NCI-H128 (cell line): ENCODE measurements around the gene ZFP92.

Experiments used
- DNase-seq: peaks from one replicate; lab custom pipeline; 2025; ENCODE audit not compliant: unreplicated experiment; lab: John Stamatoyannopoulos, UW

Gene ZFP92, protein sequence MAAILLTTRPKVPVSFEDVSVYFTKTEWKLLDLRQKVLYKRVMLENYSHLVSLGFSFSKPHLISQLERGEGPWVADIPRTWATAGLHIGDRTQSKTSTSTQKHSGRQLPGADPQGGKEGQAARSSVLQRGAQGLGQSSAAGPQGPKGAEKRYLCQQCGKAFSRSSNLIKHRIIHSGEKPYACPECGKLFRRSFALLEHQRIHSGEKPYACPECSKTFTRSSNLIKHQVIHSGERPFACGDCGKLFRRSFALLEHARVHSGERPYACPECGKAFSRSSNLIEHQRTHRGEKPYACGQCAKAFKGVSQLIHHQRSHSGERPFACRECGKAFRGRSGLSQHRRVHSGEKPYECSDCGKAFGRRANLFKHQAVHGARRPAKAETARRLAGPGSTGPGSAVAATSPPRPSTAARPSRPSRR

DNA sequence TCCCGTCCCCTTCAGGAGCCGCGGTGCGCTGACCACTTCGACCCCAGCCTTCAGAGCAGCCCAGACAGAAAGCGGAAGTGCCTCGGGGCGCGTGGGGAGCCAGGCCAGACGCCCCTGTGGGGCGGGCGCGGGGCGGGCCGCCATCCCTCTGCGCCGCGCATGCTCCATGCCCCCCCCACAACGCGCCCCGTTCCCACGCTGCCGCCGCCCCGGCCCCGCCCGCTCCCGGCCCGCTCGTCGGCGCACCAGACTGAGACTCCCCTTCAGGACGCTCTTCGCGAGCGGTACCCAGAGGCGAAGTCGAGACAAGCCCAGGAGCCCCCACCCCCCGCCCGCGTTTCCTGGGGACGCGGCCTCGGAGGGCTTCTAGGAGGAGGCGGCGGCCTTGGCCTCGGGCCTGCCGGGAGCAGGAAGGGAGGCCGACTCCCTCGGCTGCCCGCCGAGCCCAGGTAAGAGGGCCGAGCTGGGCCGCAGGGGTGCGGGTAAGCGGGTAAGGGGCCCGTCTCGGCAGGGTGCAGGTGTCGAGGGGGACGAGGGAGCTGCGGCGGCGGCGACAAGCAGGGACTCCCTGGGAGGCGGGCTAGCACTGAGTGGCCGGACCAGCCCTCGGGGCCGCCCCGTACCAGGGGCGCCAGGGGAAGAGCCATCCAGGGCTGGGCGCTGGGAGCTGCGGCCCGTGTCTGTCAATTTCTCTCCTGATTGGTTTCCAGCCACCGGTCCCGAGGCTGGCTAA, at the start of gene ZFP92:
ZFP92 (plus strand) TSS at position 218 of the 733 bp plus-strand sequence. CDS start 6,851 bp downstream, outside the sequence.
- DNase-seq, result no peak

DNA sequence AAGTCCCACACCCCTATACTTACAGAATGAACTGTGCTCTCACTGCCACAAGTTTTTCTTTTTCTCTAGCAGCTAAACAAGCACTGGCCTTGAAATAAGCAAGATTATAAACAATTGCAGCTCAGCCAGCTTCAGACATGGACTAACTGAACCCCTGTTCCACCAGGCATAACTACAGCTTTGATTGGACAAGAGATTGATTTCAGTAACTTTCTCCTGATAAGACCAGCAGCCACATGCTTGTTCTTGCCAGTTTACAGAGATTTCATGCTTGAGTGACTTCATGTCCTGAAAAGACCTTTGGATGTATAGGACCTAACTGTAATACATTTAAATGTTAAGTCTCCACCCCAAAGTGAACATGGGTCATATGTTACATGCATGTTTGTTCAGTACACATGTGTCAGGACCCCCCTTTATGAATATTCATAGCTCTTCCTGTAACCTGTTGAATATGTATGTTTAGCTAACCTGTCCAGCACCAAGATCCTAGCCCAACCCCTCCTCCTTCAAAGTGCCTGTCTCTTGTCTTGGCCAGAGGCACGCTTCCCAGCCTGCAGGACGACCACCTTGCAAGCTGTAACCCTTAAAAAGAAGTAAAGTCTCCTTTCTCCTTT, 49.4 kb upstream of the ZFP92 start:
- no peak for DNase-seq

GRCh38 chrX:153365670-153366069, 45.6 kb upstream of the ZFP92 start:
- DNase-seq, result no peak

DNA sequence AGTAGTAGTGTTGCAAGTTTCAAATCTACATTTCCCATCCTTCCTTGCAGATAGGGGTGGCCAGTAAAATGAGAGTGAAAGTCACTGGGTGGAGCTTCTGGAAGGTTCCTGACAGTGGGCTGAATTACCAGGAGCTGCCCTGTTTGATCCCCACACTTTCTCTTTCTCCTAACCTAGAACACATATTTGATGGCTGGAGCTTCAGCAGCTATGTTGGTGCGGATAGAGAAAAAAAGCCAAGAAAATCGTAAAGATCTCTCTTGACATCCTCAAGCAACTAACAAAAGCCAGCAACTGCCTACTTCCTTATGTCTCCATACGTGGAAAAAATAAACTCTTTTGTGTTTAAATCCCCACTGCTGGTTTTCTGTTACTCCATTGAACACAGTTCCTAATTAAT, 45.2 kb upstream of the ZFP92 start:
- no peak for DNase-seq

- no peak for DNase-seq
Measured at GRCh38 chrX:153366878-153367538, 44.3 kb upstream of the ZFP92 start.

DNA sequence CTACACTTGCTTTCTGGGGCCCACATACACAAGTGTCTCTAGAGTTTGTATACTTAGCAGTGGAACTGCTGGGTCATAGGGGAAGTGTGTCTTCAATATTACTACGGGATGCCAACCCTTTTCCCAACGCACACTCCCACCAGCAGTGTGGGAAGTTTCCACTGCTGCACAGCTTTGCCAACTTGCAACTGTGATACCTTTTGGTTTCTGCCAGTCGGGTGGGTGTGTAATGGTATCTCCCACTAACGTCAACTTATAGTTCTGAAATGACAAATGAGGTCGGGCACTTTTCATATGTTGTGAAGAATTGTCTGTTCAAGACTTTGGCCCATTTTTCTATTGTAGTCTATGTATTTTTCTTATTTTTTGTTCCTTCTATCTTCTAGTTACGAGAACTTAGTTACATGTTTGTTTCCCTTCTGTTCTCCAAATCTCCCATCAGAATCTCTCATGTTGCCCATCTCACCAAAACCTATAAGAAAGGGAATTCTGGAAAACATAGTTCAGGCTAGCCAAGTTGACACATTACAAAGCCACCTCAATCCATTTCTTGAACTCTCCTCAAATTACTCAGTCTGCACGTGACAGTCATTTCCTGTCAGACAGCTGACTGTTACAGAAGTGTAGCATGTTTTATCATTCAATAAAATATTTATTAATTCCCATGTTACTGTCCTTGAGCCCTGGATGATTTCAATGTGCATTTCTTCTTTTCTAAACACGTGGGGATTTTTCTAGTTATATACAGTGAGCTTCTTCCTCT, 40.8 kb upstream of the ZFP92 start:
- no peak for DNase-seq

DNA sequence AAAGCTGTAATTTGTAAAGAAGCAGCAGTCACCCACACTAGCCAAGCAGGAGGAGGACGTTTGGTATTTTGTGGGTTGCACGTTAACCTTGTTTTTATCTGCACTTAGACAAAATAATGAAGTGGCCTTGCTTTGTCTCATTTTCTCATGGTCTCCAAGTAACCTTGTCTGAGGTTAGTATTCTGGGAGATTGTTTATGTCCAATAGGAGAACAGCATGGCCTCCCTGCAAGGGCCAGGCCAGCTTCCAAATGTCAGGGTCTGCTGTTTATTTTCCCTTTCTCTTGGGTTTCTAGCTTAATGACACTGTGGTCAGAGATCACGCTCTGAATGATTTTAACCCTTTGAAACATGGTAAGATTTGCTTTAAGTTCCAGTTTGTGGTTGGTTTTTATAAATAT, 40.0 kb upstream of the ZFP92 start:
- no peak for DNase-seq

GRCh38 chrX:153372949-153373348, 38.3 kb upstream of the ZFP92 start:
- no peak for DNase-seq

GRCh38 chrX:153374426-153374825, 36.8 kb upstream of the ZFP92 start:
- no peak for DNase-seq

DNA sequence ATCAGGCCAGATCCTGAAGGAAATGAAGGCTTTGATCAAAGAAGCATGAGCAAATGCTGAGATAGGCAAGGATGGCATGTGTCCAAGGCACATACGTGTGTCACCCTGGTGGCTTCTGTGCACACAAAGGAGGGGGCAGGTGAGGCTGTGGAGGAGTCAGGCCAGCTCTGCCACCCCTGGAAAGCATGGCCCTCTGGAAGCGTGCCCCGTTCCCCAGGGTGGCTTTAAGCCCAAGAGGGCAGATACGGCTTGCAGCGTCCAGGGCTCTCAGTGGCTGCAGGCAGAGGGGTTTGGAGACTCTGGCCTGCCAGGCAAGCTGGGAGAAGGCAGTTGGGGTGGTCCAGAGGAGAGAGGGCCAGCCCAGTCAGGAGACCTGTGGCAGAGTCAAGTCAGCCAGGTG, 35.7 kb upstream of the ZFP92 start:
- DNase-seq, result no peak

GRCh38 chrX:153377727-153378126, 33.5 kb upstream of the ZFP92 start:
- DNase-seq, result no peak

GRCh38 chrX:153378607-153379006, 32.7 kb upstream of the ZFP92 start:
- no peak for DNase-seq

GRCh38 chrX:153379508-153379907, 31.8 kb upstream of the ZFP92 start:
- no peak for DNase-seq

DNA sequence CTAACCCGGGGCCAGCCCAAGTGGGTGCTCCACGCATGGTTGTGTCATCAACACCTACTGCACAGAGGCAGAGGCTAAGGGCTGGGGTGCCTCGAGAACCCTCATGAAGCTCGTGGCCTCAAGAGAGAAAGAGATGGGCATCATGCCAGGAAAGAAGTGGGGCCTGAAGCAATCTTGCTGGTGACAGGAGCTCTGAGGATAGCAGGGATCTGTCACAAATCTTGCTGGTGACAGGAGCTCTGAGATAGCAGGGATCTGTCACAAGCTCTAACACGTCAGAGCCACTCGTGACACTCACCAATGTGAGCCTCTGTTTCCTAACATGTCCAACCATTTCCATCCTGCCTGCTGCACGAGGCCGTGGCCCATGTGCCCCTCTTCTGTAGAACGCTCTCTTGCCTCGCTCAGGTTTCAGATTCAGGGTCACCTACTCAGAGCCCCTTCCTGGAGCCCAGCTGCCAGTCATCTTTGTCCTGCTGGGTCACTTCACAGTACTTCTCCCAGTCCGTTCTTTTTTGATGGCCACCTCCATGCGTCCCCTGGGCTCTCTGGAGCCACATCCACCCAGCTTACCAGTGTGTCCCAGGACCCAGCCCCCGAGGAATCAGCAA, 31.2 kb upstream of the ZFP92 start:
- no peak for DNase-seq

DNA sequence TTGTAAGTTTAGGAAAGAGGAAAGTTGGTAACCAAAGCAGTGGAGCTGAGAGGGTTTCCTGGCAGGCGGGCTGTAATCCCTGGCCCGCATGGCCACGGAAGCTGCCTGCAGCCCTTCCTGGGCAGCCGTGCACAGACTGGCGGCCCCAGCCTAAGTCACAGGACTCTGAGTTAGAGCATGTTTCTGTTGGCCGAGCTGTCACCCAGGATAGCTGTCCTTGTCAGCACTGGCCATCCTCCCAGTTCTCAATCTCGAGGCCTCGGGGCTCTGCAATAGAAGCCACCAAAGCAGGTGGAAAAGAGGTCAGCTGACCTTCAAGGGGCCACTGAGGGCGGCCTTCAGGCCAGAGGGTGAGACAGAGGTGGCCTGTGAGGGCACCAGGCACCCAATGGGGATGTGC, 30.6 kb upstream of the ZFP92 start:
- DNase-seq, result no peak

GRCh38 chrX:153381684-153382532, 29.4 kb upstream of the ZFP92 start:
- peak; percentile 50 for DNase-seq

- no peak for DNase-seq
Measured at GRCh38 chrX:153382563-153383482, 28.4 kb upstream of the ZFP92 start.

DNA sequence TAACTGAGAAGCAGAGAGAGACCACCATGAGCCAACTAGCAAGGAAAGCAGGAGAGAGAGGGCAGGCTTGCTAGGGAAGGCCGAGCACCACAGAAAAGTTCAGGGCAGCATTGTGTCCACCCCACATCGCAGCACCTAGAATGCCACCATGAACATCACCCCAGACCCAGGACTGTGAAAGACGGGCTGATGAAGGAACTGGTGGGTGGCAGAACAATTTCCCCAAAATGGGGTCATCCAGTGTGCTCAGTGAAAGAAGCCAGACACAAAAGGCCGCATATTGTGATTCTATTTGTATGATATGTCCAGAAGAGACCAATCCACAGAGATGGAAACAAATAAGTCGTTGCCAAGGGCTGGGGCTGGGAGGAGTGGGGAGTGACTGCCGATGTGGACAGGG, 26.9 kb upstream of the ZFP92 start:
- no peak for DNase-seq
